Fibroblast of skin of left quadriceps (primary cell): ENCODE measurements around the gene BIN1.
A peak's percentile ranks its signal among the peaks of the same experiment; 100 is the strongest.

ENCODE experiments used
- DNase-seq, 2 experiments: peaks; one replicate each; pipeline ENCODE4 v3.0.0-alpha.2; 2013; ENCODE audit warnings: low read depth in 2 of 2

The BIN1 gene

DNA sequence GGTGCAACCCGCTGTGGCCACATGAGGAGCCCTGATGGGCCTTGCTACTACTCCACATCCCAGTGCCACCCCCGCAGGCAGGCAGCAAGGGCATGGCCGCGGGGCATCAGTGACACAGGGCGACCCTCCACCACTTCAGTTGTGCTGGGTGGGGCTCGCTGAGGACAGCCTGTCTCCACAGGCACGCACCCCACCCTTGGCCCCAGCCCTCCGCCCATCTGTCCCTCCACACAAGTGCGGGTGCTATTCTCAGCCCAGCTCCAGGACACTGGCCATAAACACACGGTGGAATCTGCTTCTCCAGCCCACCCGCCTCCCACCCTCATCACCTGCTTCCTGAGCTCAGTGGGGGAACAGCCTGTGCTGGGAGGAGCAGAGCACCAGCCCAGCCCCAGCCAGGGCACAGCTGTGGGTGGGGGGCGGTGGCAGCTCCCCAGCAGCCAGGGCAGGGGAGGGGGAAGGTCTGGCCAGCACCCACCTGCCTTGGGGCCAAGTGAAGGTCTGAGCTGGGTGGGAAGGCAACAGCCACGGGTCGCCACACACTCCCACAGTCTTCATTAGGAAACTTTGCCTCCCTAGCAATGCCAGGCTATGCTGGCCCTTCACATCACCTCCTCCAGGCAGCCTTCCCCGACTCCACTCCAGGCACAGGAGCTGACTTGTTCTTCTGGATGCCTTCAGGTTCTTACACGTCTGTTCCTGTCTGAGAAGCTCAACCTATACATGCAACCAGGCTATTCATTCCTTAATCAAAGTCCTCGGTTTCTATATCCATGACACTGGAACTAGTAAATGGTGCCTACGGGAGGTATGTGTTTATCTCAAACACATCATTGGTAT lies 16.5 kb downstream of the BIN1 start:
- DNase-seq: no peak

GRCh38 chr2:127089478-127090235 lies 17.3 kb downstream of the BIN1 start:
- DNase-seq: no peak

- no peak for DNase-seq
Observed at GRCh38 chr2:127088706-127089105, 18.2 kb downstream of the BIN1 start.

- DNase-seq: no peak
Observed at GRCh38 chr2:127087791-127088495, 19.0 kb downstream of the BIN1 start.

DNA sequence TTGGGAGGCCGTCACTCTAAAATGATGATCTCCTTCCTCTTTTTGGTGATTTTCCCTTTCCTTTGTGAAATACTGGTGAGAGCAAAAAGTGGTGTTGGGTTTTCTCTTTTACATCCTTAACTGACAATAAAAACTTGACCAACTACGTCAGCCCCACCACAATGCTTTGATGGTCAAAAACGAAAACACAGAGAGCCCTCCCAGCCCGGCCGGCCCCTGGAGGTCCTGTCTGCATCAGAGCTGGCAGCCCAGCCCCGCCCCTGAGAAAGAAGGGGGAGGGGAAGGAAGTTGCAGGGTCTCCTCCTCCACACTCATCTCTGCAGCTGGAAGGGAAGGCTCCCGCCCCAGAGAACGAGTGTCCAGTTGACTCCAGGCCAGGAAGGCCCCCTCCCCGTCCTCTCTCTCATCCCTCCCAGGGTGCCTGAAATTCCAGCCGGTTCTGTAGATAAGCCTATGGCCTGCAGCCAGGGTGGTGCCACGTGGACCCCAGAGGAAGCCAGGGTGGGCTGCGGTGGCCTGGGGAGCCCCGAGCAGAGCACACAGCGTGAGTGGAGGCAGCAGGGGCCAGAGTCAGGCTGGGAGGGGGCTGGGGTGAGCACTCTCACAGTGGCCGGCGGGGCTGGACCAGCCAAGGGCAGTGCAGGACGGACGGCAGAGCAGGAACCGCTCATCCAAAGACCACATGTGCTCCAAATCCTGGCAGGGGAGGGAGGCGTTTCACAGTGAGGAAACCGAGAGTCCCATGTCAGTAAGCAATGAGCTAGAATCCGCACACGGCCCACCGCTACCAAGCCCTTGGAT lies 19.8 kb downstream of the BIN1 start:
- DNase-seq: peak in 1 of 2 experiments; percentile 59

DNA sequence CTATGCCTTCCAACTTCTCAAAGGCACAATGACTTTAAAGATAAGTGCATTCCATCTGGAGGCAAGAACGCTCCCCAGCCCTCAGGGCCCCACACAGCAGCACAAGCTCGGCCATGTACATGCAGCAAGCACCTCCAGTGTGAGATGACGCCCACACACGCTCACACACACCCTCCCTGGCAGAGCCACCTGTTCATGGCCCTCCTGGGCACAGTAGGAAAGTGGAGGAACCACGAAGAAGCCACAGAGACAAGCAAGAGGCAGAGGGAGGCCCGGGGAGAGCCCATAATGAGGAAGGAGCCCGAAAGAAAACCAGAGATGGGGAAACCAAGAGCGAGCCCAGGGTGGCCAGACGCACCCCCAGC lies 21.7 kb downstream of the BIN1 start:
- no peak for DNase-seq

- no peak for DNase-seq
Observed at GRCh38 chr2:127084611-127085316, 22.2 kb downstream of the BIN1 start.

- peak; percentile 65 to 69 for DNase-seq
Observed at GRCh38 chr2:127083819-127084503, 23.0 kb downstream of the BIN1 start.

- no peak for DNase-seq
Observed at GRCh38 chr2:127082974-127083373, 24.0 kb downstream of the BIN1 start.

DNA sequence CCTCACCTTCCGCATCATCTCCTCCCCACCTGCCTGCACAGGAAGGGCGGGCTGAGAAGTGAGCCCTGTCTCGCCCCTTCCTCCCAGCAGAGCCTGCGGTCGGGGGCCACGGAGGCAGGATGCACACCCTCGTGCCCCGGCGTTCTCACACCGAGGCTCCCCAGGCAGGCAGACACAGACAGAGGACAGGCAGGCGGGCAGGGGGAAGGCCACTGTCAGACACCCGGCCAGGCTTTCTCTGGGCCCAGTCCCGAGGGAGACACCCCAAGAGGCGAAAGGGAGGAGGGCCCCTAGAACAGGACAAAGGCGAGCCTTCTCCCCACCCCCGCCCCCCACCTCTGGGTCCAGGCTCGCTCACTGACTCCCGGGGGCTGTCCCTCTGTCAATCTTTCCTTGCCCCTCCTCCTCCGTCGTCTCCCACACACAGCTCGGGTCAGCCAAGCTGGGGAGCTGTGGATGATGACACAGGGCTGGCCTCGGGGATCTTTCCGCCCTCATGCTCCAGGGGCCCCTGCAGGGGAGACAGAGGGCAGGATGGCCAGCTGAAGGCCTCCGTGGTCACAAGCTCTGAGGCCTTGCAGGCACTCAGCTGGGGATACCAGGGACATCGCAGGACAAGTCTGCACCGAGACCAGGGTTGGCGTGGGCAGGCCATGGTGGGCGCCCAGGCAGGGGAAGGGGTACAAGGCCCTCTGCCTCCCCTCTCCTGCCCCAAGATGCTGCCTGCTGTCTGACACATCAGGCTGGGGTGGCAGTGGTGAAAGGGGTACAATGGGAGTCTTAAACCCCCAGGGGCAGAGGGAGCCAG lies 24.9 kb downstream of the BIN1 start:
- DNase-seq: no peak

DNA sequence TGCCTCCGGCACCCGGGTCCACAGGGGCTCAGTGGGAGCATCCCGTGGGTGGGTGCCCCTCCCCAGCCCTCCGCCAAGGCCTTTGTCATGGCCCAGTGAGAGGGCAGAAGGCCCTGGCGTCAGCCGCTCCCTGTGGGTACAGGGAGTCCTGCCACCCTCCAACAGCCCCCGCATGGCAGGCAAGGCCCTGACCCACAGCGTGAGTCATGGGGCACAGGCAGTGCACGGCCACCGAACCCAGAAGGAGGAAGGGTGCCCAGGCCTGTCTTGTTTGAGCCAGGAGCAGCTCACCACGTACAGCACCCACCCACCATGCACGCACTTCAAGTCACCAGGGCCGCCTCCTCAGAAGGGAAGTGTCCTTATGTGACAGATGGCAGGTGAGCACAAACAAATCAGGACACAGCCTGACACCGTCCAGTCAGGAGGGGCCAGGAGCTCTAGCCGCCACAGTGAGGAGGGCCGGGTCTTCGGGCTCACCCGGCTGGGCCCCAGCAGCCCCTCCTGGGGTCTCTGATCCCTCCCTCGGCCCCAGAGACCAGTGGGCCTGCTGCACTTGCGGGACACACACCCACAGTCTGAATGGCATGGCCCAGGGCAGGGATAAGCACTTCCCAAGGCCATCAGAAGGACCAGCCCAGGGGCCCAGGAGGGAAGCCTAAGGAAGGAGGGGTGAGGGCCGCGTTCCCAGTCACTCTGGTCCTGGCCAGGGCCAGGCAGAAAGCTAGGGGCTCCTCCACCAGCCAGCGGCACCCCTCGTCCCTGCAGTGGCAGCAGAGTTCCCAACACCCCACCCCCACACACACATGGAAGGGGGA lies 25.8 kb downstream of the BIN1 start:
- DNase-seq: no peak

DNA sequence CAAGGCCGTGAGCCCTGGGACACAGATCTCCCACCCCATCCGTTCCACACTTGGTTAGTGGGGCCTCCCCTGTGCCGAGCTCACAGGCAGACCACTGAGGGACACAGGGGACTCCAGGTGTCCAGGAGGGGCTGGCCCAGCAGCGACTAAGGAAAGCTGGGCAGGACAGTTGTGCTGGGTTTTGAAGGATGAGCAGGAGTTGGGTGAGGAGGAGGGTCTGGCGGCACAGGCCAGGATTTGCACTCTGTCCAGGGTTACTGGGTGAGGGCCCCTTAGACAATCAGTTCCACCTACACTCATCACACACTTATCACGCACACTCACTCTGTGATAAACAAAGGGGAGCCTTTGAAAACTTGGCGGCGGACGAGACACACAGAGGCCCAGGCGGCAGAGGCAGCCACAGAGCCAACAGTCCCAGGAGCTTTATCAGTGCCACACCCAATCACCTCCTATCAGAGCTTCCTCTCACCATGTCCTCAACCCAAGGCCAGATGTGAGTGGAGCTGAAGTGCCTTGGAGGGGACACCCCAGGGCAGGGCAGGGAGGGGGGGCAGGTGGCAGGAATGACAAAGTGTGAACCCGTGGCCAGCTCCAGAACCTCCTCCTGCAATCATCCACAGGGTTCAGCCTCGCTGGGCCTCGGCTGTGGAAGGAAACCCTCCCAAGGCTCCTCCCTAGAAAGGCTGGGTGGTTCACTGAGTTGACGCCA lies 26.6 kb downstream of the BIN1 start:
- no peak for DNase-seq

DNA sequence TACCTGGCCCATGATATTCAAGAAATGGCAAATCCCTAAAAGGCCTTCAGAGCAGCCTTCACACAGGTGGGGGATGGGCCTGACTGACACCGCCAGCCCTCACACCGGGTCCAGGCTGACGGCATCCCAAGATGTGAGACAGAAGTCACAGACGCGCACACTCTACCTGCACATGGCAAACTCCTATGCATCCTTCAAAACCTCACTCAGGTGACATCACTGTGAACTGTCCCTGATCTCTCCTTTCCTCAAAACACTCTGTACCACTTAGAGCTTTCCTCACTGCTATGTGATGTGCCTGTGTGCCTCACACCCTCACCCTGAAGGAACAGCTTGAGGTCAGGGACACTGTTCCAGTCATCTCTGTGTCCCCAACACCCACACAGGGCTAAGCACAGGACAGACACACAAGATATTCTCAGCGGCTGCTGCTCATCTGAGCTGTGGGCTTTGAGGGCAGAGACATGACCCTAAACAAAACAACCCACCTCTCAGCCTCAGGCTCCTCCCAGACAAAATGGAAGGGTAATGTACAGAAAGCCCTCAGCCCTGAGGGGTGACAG lies 27.5 kb downstream of the BIN1 start:
- no peak for DNase-seq

- no peak for DNase-seq
Observed at GRCh38 chr2:127078666-127079270, 28.2 kb downstream of the BIN1 start.

GRCh38 chr2:127078028-127078427 lies 28.9 kb downstream of the BIN1 start:
- DNase-seq: no peak

DNA sequence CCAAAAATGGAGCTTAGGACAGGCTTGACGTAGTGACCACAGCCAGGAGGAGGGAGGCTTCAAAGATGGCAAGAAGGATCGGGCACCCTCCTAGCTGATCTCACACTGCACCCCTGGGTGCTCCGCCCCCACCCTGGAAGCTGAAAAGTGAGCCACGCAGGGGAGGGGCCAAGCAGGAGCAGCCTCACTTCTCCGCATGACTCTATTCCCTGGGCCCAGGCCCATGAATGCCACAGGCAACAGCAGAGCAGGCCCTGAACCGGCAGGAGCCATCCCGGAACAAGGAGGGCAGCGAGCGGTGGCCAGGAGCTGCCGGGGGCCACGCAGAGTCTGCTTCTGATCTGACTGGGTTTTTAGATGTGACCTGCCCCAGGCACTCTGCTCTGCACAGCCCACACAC lies 30.0 kb downstream of the BIN1 start:
- no peak for DNase-seq

GRCh38 chr2:127076290-127076689 lies 30.7 kb downstream of the BIN1 start:
- no peak for DNase-seq
